GM18520 (cell line): ENCODE measurements around the gene APOC1.

Experiments used
- ATAC-seq: cut with Tn5 transposase; IDR thresholded peaks from one replicate; pipeline ENCODE4 v1.9.1; 2021; ENCODE audit not compliant: unreplicated experiment

The APOC1 gene

DNA sequence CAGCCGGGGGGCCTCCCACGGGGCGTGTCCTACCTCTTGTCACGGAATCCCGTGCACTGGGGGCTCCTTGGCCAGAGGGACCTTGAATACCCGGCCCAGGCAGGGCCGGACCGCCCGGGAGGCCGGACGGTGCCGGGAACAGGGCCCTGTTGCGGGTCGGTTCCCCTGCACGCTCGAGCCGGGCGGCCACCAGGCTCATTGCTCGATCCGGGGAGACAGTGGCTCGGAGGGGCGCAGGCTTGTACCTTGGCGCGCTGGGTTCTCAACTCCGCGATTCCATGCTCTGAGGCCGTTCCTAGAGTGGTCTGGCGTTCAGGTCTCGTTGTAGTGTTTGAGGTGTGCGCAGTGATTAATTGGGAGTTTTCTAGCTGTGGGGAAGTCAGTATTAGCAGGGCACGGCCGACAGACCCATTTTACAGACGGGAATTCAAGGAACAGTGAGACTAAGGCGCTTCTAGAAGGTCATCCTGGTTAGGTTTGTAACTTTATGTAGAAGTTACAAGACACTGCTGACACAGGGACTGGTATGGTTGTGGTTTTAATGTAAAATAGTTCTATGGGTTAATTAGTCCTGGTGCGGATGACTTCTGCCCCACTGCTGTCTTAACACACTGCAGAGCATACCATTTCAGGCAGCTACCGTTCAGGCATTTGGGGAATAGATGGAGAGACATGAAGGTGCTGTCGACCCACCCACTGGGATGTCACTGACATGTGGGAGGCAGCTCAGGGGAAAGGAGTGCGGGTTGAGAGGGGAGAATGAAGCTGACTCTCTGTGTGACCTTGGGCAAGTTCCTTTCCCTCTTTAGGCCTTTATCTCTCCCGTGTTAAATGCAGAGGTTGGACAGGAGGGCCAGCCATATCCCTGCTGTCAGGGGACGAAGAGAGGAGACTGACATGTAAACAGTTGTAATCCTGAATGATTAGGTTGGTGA is 41.4 kb downstream of the APOC1 start:
- no peak for ATAC-seq

GRCh38 chr19:44957526-44957925 is 43.1 kb downstream of the APOC1 start:
- no peak for ATAC-seq

DNA sequence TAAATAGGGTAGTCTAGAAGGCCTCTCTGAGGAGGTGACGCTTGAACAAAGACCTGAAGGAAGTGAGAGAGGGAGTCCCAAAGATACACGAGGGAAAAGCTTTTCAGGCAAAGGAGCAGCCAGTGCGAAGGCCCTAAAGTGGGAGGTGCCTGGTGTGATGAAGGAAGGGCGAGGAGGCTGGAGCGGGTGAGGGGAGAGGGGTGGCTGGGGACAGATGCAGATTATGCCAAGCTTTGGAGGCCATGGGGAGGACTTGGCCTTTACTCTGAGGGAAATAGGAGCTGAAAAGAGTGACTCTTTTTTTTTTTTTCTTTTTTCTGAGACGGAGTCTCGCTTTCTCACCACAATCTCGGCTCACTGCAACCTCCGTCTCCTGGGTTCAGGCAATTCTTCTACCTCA is 43.7 kb downstream of the APOC1 start:
- ATAC-seq, result no peak

GRCh38 chr19:44959691-44960090 is 45.3 kb downstream of the APOC1 start:
- ATAC-seq, result no peak

DNA sequence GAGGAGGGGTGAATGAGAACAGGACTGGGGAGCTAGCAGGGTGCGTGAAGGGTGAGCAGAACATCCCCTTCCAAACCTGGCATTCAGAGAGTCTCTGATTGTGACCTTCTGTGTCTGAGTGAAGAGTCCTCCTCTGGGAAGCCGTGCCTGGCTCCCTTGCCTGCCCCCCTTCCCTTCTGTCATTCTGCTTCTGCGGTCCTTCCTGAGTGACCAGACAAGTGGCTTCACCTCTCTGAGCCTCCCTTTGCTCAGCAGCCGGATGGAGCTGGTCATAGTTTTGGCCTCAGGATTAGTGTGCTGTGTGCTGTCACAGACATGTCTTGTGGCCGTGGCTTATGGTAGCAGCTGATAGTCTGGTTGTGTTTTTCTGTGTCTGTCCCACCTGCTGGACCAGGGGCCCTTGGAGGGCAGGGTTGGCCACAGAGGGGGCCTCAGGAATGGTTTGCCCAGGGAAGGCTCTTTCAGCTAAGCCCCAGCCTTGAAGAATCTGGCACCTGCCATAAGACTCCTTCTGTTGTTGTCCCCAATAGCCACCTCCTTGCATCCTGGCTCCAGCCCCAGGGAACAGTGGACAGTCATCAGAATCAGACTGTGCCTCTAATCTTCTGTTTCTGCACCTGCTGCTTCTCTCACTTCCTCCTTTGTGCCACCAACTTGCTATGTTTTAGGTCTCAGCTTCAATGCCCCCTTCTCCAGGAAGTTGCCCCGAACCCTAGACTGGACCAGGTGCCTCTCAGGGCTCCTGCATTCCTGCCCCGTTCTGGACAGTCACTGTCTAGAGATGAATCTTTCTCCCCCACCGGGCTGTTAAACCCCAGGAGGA is 46.7 kb downstream of the APOC1 start:
- no peak for ATAC-seq

GRCh38 chr19:44961821-44962220 is 47.4 kb downstream of the APOC1 start:
- no peak for ATAC-seq

DNA sequence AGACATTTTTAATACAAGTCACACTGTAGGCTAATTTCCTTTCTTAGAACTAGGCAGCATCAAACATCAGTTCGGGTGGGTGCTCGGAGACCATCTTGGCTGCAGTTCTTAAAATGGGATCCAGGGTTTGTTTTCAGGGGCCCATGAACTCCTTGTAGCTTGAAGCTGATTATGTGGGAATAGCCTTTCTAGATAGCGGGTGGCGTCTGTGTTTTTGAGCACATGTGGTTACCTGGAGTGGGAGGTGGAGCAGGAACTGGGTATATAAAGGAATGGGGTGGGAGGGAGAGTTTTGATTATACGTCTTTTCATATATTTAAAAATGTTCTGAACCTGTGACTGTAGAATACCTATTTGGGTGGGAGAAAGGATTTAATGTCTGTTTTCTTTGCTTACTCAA is 53.7 kb downstream of the APOC1 start:
- ATAC-seq, result no peak

DNA sequence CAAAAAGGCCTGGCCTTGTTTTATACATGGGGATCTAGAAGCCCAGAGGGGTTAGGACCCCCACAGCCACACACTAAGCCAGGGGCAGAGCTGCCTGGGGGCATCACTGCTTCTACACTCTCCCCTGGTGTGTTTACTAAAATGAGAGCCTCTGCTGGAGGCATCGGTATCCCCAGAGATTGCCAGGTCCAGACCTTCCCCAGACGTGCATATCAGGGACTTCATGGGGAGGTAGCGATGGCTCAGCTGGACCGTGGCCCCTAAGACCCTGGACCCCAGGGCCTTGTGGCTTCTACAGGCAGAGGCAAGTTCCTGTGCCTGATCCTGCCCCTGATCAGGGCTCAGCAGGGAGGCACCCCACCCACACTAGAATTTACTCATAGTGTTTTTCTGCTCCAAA is 54.3 kb downstream of the APOC1 start:
- no peak for ATAC-seq
